Ovary (tissue), 9 donors: ENCODE measurements around the gene F13A1. TPM values are rescaled to one million over a fixed set of nuclear protein-coding genes. Genes with fewer than 3 reads are reported as not detected.

Experiments used
- DNase-seq, 5 donors: peaks; one replicate each; pipeline ENCODE4 v3.0.0-alpha.2; 2019 to 2020
- H3K27ac ChIP-seq, 2 donors: fragments of 200-600 bp; one replicate each; pipeline versions ENCODE4 v1.5.1 to v1.8.0; 2019 to 2022
- H3K27me3 ChIP-seq: fragments of 200-600 bp; one replicate; pipeline ENCODE4 v1.8.0; 2022
- H3K36me3 ChIP-seq: fragments of 200-600 bp; sonication (generic); one replicate; pipeline ENCODE4 v1.5.1; 2019
- H3K4me1 ChIP-seq: one replicate; pipeline ENCODE4 v1.8.1; 2013; ENCODE audit warnings: mild to moderate bottlenecking, moderate library complexity; ENCODE audit not compliant: insufficient read depth
- H3K4me3 ChIP-seq: fragments of 200-600 bp; sonication (generic); one replicate; pipeline ENCODE4 v1.5.1; 2017
- H3K9me3 ChIP-seq, 2 donors: fragments of 200-600 bp in 1 of 2; sonication (generic) in 1 of 2; one replicate each; pipeline versions ENCODE4 v1.5.1 to v1.8.1; 2013 to 2019; ENCODE audit warnings: mild to moderate bottlenecking in 1 of 2, moderate library complexity in 1 of 2
- CTCF ChIP-seq, 3 donors: fragments of 450-650 bp in 2 of 3; fragments of 200-600 bp in 1 of 3; IDR thresholded peaks; one replicate each; pipeline versions ENCODE4 v1.5.1 to v1.8.0; 2016 to 2022; ENCODE audit warnings: antibody characterized with exemption in 3 of 3, mild to moderate bottlenecking in 1 of 3
- EP300 ChIP-seq: sonication (generic); formaldehyde crosslinking; IDR thresholded peaks from one replicate; pipeline ENCODE4 v1.6.1; 2017; ENCODE audit warnings: antibody characterized with exemption
- POLR2A ChIP-seq: fragments of 450-650 bp; IDR thresholded peaks from one replicate; pipeline ENCODE4 v1.6.1; 2017; ENCODE audit warnings: antibody characterized with exemption, mild to moderate bottlenecking, moderate library complexity
- WGBS, 3 donors: extraction: QIAGEN DNeasy Blood & Tissue Kit in 1 of 3; methylation state at CpG; one replicate each; pipeline versions ENCODE4 v1.1.5 to v1.1.7; 2013 to 2017; 5-methylcytosine and 5-hydroxymethylcytosine counted together
- intact Hi-C, 4 donors: fragments of 100-400 bp; cut with DNase I; formaldehyde crosslinking; loops; one replicate each; pipeline versions ENCODE4 v1.11.0 to v1.15.1; 2022 to 2023
- polyA plus RNA-seq, 2 donors: library from polyadenylated mRNA; stranded (reverse); fragments of 200-250 nt in 1 of 2; fragments of 350-450 nt in 1 of 2; fragmentation: Illumina TruSeq in 1 of 2; extraction: RNeasy Lipid Tissue Mini Kit (QIAGEN cat#74804) in 1 of 2; gene quantifications; one replicate each; pipeline ENCODE4 v1.2.3, GENCODE V29; 2013 to 2014
- total RNA-seq, 7 donors: library from RNA; depleted of rRNA in 2 of 7; stranded (reverse); fragments of >200 nt in 2 of 7; fragmentation: NEBNext Ultra II Directional in 3 of 7; extraction: Animal tissue kit (Norgen Biotek cat#: 25700) in 3 of 7; gene quantifications; one replicate each; pipeline versions ENCODE4 v1.1.0 to v1.2.4, GENCODE V29; 2016 to 2023
- donor health status: DM: no; HTN: no; CAD: no; lungs with moderate emphysema.
- donor health status: DM: no; HTN: no; CAD: no.
- donor health status: Bipolar disorder and iron deficiency.
- donor health status: DM: yes; HTN: yes; CAD: no.
- donor health status: DM: no; HTN: no; CAD: no.
- donor health status: DM: yes; HTN: yes; CAD: no.

Gene F13A1
- total and polyA plus RNA-seq, 9 donors: 6.2 to 124 (median 25.9) TPM

- intact Hi-C loops: no loop called here
- DNase-seq: no peak
- H3K36me3 ChIP-seq: no peaks in the 10 kb centered on the region
- WGBS, 3 donors: 76 to 84% (median 81%) methylated on average over 3 of the region's 3 CpGs
- no peak overlapping the region for H3K27ac ChIP-seq
- H3K27me3 ChIP-seq: no peaks in the 10 kb centered on the region
- H3K4me3 ChIP-seq: no peak overlapping the region
- H3K4me1 ChIP-seq: no peaks in the 10 kb centered on the region
- no peaks in the 10 kb centered on the region for H3K9me3 ChIP-seq
- TF ChIP-seq POLR2A (no peak), EP300 (no peak), CTCF (IDR thresholded peaks at IDR 0.05) (no peak)
Observed at GRCh38 chr6:6199678-6200077, 120.8 kb downstream of the F13A1 start.

GRCh38 chr6:6196762-6197161, 123.7 kb downstream of the F13A1 start:
- 39 to 51% (median 45%) methylated on average over 3 of the region's 3 CpGs for WGBS, 3 donors
- H3K36me3 ChIP-seq: no peaks in the 10 kb centered on the region
- intact Hi-C loops: no loop called here
- H3K27me3 ChIP-seq: no peaks in the 10 kb centered on the region
- H3K27ac ChIP-seq: no peak overlapping the region
- TF ChIP-seq POLR2A (no peak), CTCF (IDR thresholded peaks at IDR 0.05) (no peak), EP300 (no peak)
- no peaks in the 10 kb centered on the region for H3K4me1 ChIP-seq
- no peaks in the 10 kb centered on the region for H3K9me3 ChIP-seq
- H3K4me3 ChIP-seq: no peak overlapping the region
- no peak for DNase-seq

GRCh38 chr6:6195080-6195479, 125.4 kb downstream of the F13A1 start:
- no peak for DNase-seq
- Histone ChIP-seq H3K27me3 (no peaks in the 10 kb centered on the region), H3K4me1 (no peaks in the 10 kb centered on the region), H3K36me3 (no peaks in the 10 kb centered on the region), H3K9me3 (no peaks in the 10 kb centered on the region), H3K27ac (no peak overlapping the region), H3K4me3 (no peak overlapping the region)
- intact Hi-C loops: no loop called here
- TF ChIP-seq POLR2A (no peak), CTCF (IDR thresholded peaks at IDR 0.05) (no peak), EP300 (no peak)
- 71 to 86% (median 84%) methylated on average over 1 of the region's 1 CpG for WGBS, 3 donors

- 63 to 72% (median 69%) methylated on average over 7 of the region's 7 CpGs for WGBS, 3 donors
- Histone ChIP-seq H3K27me3 (no peaks in the 10 kb centered on the region), H3K27ac (no peak overlapping the region), H3K4me3 (no peak overlapping the region), H3K9me3 (no peaks in the 10 kb centered on the region), H3K4me1 (no peaks in the 10 kb centered on the region), H3K36me3 (no peaks in the 10 kb centered on the region)
- intact Hi-C loops: no loop called here
- TF ChIP-seq EP300 (no peak), CTCF (IDR thresholded peaks at IDR 0.05) (no peak), POLR2A (no peak)
- no peak for DNase-seq
Observed at GRCh38 chr6:6193221-6193745, 127.2 kb downstream of the F13A1 start.
